Activated gamma-delta T cell (primary cell): Measurements from ENCODE around the gene SNCA.

Source experiments
- DNase-seq: peaks from one replicate; lab custom pipeline; 2025; lab: John Stamatoyannopoulos, UW

Gene SNCA

DNA sequence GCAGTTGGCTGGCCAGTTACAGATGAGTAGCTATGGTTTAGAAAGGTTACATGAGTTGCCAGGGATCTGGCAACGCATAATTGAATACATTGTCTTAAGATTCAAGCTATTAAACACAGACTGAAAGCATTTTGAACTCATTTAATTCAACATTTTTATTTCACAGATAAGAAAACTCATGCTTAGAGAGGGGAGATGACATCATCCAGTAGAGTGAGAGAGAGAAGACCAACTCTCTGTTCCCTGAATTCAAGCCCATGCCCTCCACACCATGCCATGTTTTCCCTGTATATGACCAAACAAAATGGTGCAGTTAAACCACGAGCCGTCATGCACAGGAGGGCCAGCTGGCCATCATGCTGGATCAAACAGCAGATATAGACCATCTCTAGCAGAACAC, 22.6 kb downstream of the SNCA start:
- DNase-seq, result no peak

DNA sequence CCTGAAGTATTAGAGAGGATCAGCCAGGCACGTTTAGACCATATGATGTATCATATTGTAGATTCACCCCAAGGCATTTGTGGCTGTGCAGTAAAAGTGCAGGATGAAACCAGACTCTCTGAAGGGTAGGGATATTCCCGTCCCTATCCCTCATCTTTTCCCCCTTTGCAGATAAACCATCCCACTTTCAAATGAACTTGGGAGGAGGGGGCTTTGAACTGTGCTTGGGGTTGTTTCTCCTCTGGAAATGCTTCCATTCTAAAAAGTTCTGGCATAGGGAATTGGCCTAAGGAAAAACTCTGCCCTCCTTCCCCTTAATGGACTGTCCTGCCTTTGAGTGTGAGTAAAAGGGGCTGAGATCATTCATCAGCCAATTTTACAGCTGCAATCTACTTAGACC, 23.8 kb downstream of the SNCA start:
- no peak for DNase-seq

DNA sequence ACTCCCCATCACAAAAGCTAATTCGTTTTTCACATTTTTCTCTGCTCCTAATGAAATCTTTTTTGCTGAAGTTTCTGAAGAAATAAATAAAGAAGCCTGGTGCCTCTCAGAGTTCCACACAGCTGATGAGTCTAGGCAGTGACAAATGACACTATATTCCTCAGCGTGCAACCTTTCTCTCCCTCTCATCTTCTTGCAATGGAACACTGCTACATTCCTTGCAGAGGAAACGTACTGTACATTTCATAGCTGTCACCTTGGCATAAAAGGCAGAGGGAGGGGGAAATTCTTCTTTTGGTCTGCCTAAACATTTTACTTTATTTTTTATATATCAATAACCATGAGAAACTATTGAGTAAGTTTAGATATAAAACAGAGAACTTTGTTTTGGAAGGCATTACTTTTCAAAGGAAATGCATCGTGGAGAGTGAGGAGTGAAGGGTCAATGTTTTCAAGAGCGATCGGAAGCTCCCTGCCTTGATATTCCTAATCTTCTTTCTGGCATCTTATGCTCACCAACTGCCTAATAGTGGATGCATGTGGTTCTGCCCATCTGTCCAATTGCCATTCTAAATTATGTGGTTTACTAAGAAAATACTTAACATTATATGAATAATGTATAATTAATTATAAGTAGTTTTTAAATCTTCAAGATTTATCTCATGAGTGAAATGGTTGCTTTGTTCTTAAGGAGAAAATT, 29.4 kb downstream of the SNCA start:
- DNase-seq, result no peak

DNA sequence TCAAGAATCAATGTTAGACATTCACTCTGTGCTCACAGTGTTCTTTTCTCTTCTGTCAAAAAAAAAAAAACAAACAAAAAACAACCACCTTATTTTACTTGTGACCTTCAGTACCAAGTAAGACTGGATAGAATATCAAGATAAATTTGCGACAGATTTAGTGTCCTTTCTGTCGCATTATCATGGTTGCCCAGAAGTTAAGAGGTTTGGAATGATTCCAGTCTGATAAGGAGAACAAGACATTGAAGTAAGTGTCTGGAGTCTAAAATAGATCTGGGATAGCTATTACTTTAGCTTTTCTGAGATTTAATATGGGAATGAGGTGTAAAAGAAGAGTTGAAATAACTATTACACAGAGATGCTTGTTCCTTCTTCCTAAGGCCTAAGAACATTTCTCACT, 31.7 kb downstream of the SNCA start:
- no peak for DNase-seq

DNA sequence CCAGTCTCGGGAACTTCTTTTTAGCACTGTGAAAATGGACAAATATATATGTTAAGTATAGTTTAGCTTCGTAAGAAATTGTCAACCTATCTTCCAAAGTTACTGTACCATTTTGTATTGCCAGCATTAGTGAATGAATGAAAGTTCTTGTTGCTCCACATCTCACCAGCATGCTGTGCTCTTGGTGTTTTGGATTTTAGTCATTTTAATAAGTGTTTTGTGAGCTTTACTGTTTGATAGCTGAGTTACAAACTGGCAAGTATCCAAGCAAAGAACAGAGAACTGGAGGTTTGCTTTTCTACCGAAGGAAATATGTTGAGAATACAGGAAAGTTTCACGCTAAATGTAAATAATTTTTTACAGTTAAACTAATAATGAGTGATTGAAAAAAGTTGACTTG, 33.0 kb downstream of the SNCA start:
- DNase-seq, result no peak

DNA sequence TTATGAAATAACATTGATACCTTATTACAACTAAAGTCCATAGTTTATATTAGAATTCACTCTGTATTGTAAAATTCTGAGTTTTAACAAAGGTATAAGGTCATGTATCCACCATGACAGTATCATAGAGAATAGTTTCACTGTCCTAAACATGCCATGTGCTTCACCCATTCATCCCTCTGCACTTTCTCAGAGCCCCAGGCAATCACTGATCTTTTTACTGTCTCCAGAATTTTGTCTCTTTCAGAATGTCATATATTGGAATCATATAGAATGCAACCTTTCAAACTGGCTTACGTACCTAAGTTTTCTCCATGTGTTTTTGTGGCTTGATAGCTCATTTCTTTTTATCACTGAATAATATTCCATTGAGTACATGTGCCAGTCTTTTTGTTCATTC, 33.9 kb downstream of the SNCA start:
- DNase-seq, result no peak

DNA sequence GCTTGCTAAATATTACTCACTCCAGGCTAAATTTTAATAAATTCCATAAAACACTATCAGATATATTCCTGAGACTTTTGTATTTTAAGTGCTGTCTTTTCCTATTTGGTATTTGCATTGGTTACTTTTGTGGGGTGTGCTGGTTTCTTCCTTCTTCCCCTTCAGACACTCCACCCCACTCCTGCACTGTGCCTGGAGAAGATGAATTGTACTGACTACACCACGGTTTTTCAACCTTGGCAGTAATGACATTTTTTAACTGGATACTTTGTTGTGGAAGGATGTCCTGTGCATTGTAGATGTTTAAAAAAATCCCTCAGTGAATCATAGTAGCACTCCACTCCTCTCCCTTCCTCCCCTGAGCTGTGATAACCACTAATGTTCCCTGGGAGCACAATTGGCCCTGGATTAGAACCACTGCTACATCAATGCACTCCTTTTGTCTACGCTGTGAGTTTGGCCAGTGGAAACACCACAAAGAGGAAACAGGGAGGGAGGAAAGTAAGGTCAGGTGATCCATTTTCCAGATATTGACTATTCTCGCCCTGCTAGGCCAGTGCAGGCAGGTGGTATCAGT, 36.3 kb downstream of the SNCA start:
- no peak for DNase-seq

DNA sequence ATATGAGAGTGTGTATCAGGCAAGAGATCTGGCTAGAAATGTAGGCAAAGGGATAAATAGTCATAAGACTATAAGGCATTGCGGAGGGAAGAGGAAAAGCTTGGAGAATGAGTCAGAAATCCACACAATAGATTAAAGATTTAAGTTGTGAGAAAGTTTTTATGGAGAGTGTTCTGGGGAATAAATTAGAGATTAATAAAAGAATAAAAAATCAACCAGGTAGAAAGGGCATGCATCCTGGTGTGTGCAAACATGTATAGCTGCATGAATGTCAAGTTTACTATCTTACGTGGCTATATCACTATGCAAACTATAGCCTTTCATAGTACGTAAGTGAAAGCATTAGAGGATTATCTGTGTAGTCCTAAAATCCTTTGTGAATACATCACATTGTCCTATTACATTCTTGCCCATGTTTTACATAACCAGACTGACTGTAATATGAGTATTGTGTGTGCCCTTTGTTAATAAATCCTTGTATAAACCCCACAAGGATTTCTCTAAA, 36.9 kb downstream of the SNCA start:
- DNase-seq, result no peak

DNA sequence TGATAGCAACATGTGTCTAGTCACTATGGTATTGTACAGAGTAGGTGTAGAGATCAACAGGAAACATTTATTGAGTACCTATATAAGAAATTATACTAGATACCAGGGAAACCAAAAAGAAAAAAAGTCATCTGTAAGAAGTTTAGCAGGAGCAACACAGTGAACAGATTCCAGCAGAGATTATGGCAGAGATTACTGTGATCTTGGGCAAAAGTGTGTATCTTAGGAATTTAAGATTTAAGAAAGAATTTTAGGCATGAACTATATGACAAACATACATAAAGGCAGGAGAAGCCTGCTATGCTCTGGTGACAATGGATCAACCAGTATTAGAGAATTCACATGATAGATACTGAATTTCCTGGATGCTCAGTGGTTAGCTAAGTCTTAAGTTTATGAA, 37.9 kb downstream of the SNCA start:
- no peak for DNase-seq

DNA sequence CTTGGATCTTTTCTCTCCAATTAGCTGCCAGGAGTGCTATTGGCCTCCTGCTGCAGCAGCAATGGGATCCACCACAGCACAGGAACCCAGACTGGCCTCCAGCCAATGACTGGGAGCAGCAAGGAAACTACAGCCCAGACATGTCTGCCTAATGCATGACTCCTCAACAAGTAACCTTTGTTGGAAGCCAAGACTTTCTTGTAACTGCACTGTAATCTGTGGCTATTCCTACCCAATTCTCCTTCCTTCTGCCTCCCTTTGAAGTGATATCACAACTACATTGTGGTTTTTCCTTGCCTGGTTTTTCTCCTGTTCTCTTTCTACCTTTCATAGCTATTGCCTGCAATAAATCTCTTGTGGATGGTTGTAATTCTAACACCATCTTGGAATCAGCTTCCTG, 39.8 kb downstream of the SNCA start:
- no peak for DNase-seq

DNA sequence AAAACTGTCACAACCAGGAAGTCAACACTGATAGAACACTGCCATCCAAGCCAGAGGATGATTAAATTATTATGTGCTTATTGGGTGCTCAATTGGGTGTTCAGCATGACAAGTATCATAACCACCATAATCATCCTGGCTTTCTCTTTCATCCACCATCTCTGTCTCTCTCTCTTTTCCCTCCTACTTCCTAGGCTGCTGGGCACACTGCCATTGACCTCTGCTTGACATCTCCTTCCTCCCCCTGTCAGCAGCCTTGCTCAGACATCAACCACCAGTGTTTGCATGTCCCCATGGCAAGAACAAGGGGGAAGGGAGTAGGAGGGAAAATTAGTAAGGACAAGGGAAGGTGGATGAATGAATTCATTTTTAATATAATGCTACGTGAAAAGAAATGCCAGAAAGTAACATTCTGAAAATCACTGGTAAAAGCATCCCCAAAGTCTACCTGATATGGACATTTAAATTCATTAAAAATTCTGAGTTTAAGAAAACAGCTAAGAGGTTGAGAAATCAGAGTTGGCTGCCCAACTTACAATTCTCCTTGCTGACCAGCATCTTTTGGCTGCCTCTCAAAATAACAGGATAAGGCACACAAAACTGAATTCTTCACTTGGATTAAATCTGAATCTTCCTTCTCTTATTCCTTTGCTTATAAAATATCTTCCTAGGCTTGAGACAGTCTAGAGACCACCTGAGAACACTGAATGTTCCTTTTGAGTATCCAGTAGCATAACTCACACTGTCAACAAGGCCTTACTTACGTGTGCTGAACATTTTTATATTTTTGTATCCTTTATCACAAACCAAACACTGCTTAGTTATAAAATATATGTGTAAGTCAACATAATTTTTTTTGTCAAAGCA, 48.5 kb downstream of the SNCA start:
- DNase-seq, result no peak

DNA sequence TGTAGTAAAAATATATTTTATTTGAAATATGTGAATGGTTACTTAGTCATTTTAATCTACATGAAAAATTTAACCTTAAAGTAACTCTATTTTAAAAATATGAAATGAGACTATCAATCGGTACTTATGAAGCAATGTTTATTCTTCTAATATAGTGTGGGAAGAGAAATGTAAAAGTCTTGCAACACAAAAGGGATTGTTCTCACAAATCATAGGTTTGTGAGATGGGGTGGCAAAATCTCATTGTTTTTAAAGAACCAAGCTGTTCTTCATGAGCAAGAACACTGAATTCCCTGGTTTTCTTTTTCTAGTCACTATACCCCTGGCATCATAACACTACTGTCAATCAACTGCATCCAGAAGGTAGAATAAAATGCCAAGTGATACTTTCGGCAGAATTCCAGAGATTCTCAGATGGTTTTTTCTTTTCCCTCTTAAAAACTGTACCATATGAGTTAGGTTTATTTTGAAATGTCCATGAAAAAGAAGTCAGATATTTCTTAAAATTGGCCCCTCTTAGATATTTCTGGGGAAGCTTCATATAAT, 52.2 kb downstream of the SNCA start:
- no peak for DNase-seq

DNA sequence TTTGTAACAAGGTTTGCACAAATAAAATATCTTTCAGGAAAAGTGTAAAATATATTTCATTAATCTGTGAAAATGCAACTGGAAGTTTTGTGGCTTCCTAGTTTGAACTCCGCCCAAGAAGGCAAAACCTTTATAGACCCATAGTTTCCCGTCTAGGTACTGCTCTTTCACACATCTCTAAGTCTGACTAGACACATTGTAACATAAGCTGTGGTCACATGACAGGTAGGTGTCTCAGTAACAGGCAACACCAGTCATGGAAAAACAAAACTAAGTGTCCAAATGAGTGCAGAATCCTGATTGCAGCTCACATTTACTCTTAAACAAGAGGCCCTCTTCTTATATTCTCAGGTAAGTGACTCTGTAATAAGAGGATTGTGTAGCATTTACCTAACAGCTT, 55.6 kb downstream of the SNCA start:
- DNase-seq, result no peak

DNA sequence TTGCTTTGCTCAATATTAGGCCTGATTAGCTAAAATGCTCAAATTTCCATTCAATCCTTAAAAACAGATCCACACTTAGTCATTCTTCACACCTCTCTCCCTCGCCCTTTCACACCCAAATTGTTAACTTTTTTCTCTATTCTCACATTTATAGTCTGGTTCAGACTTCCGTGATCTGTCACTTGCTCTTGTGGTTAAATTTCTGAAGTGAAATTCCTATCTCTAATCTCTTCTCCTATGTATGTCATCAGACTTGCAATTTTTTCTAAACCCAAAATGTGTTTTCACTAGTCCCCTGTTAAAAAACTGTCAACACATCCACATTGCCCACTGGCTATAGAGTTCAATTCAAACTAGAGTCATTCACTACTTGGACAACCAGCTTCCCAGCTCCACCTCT, 63.2 kb downstream of the SNCA start:
- no peak for DNase-seq

DNA sequence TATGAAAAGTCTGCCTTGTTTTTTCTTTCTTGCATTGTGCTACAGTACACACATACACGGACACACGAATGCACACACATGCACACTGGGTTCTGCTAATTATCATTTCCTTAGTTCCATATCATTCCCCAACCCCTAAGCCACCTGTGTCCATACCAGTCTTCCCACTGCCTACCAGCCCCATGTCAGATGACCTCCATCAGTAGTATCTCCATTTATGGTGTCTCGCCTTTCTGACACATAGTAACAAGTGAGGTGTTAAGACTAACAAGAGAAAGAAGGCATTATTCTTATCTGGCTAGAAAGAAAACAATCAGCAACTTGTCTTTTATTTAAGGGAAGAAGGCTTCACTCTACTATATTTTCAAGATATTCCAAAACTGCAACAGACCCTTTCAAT, 67.1 kb downstream of the SNCA start:
- DNase-seq, result no peak

DNA sequence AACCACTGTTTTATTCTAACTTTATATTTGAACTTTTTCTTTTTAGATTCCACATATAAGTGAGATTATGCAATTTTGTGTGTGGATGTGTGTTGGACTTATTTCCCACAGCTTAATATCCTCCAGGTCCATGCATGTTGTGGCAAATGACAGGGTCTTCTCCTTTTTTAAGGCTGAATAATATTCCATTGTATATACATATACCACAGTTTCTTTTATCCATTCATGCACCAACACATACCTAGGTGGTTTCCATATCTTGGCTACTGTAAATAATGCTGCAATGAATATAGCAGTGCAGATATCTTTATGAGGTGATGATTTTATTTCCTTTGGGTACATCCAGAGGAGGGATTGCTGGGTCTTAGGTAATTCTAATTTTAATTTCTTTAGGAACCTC, 69.0 kb downstream of the SNCA start:
- DNase-seq, result no peak

DNA sequence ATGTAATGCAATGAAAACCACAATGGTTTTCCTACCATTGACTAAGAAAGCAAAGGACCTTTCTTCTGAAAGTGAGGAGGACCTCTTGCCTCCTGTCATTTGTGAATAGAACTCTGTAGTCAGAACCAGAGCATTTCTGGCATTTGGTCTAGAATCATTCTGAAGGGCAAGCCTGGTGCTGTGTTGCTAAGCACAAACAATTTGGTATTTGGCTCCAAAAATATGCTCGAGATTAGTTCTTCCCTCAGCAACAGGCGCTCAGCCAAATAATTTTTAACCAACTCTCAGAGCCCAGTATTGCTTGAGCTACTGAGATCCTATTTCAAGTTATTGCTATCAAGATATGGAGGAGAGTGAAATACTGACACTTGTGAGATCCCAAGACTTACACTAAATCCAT, 71.0 kb downstream of the SNCA start:
- no peak for DNase-seq

DNA sequence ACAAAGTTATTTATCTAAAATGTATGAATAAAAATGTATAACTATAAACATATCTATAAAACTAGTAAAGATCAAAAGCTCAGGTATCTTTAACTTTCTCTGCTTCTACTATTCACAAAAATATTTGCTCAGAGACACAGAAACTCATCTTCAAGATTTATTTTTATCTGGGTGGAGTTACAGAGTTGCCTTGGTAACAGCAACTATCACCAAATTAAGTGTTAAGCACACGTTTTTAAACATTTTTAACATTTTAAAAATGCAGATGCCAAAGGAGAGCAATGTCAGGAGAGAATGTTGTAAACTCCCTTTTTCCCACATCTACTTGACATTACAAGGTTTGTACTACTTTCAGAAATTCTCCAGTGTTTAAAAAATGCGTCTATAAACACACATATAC, 71.4 kb downstream of the SNCA start:
- DNase-seq, result no peak

DNA sequence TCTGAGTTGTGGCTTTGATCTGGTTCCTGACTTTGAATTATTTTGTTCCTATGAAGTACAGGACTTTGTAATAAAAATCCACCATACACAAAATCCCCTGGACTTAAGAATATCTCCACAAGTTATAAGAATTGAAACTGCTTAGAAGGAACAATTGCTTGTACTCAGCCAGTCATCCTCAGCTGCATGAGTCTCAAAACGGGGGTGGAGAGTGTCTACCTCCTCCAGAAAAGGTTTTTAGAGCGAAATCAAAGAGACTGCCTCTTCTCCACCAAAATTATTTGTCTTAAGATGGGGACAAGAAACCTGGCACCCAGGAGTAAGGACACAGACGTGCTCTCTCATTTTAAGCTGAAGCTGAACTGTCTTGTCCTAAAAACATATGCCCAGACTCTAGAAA, 74.7 kb downstream of the SNCA start:
- DNase-seq, result no peak

DNA sequence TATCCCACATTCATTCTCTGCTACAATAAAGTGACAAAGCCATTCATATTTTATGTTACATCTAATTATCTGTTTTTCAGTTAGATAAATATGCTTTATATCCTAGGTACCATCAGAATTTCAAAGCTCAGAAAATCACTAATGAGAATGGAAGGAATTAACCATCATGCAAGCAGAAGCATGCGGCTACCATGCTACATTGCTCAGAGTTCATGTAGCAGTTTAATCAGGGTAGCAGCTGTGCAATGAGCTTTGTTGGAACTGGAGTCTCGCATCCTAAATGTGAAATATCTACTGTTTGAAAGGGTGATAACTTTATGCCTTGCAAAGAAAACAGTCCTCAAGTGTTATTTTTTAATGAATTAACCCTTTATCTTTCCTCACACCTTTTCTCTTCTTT, 77.5 kb downstream of the SNCA start:
- DNase-seq, result no peak

DNA sequence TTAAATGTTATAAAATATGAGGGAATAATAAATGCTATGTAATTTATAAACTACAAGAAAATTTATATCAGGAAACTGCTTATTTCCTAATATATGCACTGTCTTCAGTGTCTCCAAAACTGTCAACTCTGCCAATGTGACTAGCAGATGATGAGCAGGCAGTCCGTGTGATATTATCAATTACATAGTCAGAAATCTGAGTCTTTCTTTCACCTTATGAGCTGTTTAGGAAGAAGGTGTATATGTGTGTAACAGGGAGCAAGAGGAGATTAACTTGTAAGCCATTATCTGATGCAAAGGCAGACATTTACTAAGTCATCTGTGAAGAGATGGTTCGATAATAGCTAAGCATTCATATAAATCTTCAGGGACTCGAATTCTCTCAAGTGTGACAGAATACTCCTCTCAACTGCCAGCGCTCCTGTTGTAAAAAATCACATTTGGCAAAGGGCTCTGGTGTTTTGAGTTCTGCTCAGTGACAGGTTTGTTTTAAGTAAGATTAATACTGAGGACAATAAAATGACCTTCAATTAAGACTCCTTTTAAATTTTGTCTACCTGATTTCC, 79.7 kb downstream of the SNCA start:
- no peak for DNase-seq

DNA sequence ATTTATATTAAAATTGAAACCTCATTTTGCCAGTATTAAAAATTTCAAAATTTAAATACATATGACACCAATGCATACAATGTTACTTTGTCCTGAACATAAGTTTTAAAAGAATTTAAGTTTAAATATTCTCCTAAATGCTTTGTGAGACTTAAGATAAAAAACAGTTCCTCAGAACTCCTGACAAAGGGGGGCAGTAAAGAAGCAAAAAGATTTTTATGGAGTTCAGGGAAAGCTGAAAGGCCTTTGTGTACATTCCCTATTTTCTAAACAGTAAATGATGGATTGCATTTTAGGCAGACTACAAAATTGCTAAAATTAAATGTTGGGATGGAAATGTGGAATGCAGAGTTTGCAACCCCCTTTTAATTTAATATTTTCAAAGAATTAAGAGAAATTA, 81.7 kb downstream of the SNCA start:
- no peak for DNase-seq
